Activated CD4-positive, alpha-beta memory T cell treated with anti-CD3 and anti-CD28 coated beads for 36 hours (primary cell): ENCODE data around the gene BMX. TPM values are rescaled to one million over a fixed set of nuclear protein-coding genes. Genes with fewer than 3 reads are reported as not detected.

Source experiments
- CTCF ChIA-PET: fragments of 350-600 bp; sonication (Branson Sonifier 250); formaldehyde crosslinking; loops from one replicate; lab custom pipeline; 2021; ENCODE audit warnings: antibody characterized with exemption, inconsistent platforms; lab: Charles Lee
- POLR2A ChIA-PET: fragments of 350-600 bp; sonication (Branson Sonifier 250); formaldehyde crosslinking; loops from one replicate; lab custom pipeline; 2021; ENCODE audit warnings: antibody characterized with exemption; lab: Charles Lee
- DNase-seq: peaks from one replicate; pipeline ENCODE4 v3.0.0-alpha.2; 2020
- H3K27ac Mint-ChIP-seq: one replicate; pipeline ENCODE4 v1.8.0; 2021; ENCODE audit warnings: mixed read lengths
- H3K27me3 Mint-ChIP-seq: one replicate; pipeline ENCODE4 v1.8.0; 2021; ENCODE audit warnings: mixed read lengths
- H3K36me3 Mint-ChIP-seq: one replicate; pipeline ENCODE4 v1.8.0; 2021; ENCODE audit warnings: mixed read lengths
- H3K4me1 Mint-ChIP-seq: one replicate; pipeline ENCODE4 v1.8.0; 2021; ENCODE audit warnings: low read depth, mixed read lengths
- H3K4me3 Mint-ChIP-seq: one replicate; pipeline ENCODE4 v1.8.0; 2021; ENCODE audit warnings: mild to moderate bottlenecking, mixed read lengths
- H3K9me3 Mint-ChIP-seq: one replicate; pipeline ENCODE4 v1.8.0; 2021; ENCODE audit warnings: mixed read lengths
- intact Hi-C: fragments of 100-400 bp; cut with micrococcal nuclease; formaldehyde crosslinking; loops from one replicate; pipeline ENCODE4 v1.15.1; 2023
- total RNA-seq, 2 experiments: library from RNA; stranded (reverse); gene quantifications; one replicate each; pipeline ENCODE4 v1.2.3, GENCODE V29; 2021

The BMX gene
- total RNA-seq, 2 experiments from 2014 or later: not detected

DNA sequence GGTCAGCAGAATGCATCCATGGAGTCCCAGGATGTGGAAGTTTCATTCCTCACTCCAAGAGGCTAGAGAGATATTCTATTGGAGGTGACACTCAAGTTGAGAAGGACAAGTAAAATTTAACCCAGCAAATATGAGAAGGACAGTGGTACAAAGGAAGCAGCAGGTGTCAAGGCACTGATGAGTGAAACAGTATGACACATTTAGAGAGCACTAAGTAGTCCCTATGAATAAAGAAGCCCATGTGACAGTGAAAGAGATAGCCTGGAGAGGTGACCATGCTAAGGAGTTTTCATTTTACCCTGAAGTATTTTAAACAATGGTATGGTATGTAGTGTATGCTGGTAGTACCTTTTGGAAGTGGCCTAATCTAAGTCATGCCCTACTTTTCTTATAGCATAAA is 9.2 kb downstream of the BMX start:
- H3K9me3 Mint-ChIP-seq: no peaks in the 10 kb centered on the region

DNA sequence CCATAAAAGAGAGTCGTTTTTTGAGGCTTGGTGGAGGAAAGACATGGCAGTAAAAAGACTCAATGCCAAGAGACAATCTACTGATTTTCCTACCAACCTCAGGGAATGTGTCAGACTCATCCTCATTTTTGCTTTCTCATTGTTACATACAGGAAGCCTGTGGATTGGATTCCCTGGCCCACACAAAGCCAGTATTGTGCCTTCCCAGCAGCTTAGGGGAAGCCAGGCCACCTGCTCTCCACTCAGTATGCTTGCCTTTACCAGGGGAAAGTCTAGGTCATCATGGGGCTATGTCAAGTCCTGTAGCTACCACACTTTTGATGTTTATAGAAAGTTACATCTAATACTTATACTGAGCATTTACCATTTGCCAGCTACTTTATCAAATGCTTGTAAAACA is 11.0 kb downstream of the BMX start:
- Mint-ChIP-seq H3K4me3 (no peak overlapping the region), H3K9me3 (no peaks in the 10 kb centered on the region), H3K27ac (no peak overlapping the region), H3K27me3 (no peaks in the 10 kb centered on the region), H3K36me3 (no peaks in the 10 kb centered on the region), H3K4me1 (no peaks in the 10 kb centered on the region)
- intact Hi-C loops: no loop called here
- POLR2A ChIA-PET: no interaction called here
- DNase-seq: no peak
- CTCF ChIA-PET: no interaction called here

More for the DNA sequence above, 9.2 kb downstream of the BMX start:
- no peaks in the 10 kb centered on the region for H3K4me1 Mint-ChIP-seq
- no peak overlapping the region for H3K4me3 Mint-ChIP-seq
- CTCF ChIA-PET: no interaction called here
- H3K27ac Mint-ChIP-seq: no peak overlapping the region
- no peaks in the 10 kb centered on the region for H3K27me3 Mint-ChIP-seq
- POLR2A ChIA-PET: no interaction called here
- no peaks in the 10 kb centered on the region for H3K36me3 Mint-ChIP-seq
- intact Hi-C loops: no loop called here
- DNase-seq: no peak

DNA sequence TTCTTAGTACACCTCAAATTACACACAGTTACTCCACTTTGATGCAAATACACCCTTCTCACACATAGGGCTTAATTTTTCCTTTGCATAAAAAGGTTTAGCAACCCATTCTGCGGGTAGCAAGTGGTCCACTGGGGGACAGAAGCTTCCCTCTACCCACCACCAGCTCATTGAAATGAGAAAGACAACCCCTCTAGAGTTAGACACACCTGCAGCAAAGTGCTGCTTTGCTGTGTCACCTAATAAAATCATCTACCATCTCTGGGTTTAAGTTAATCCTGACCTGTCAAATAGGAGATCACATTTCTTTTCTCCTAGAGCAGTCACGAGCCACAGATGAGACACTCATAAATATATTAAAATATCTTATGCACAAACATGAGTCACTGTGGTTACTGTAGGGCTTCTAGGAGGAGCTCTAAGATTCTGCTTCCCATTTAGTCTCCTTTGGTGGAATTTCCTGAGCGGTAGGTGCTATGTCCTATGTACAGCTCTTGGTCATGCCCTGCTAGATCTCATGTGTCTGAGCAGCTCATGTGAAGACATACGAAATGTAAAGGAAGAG is 11.9 kb downstream of the BMX start:
- no peak overlapping the region for H3K4me3 Mint-ChIP-seq
- DNase-seq: no peak
- no peaks in the 10 kb centered on the region for H3K27me3 Mint-ChIP-seq
- no peaks in the 10 kb centered on the region for H3K36me3 Mint-ChIP-seq
- ChIA-PET CTCF (no interaction called here), POLR2A (no interaction called here)
- intact Hi-C loops: no loop called here
- no peak overlapping the region for H3K27ac Mint-ChIP-seq
- no peaks in the 10 kb centered on the region for H3K4me1 Mint-ChIP-seq
- H3K9me3 Mint-ChIP-seq: no peaks in the 10 kb centered on the region

DNA sequence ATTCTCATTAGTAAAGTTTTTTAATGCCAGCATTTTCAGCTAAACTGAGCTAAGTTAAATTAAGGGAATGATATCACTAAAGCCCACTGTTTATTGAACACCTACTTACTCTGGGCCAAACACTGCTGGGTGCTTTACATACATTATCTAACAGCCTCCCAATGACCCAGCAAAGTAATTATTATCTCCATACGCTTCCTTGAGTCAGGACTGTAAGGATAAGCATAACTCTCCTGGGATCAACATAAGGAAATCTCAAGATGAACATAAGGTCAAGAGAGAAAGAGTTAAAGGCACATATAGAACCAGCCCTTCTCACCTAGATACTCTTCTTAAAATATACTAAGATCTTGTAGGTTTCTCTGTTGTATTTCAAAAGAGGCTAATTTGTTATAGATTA is 13.7 kb downstream of the BMX start:
- Mint-ChIP-seq H3K9me3 (no peaks in the 10 kb centered on the region), H3K27me3 (no peaks in the 10 kb centered on the region), H3K4me1 (no peaks in the 10 kb centered on the region), H3K4me3 (no peak overlapping the region), H3K27ac (no peak overlapping the region), H3K36me3 (no peaks in the 10 kb centered on the region)
- intact Hi-C loops: no loop called here
- DNase-seq: no peak
- CTCF ChIA-PET: no interaction called here
- POLR2A ChIA-PET: no interaction called here

DNA sequence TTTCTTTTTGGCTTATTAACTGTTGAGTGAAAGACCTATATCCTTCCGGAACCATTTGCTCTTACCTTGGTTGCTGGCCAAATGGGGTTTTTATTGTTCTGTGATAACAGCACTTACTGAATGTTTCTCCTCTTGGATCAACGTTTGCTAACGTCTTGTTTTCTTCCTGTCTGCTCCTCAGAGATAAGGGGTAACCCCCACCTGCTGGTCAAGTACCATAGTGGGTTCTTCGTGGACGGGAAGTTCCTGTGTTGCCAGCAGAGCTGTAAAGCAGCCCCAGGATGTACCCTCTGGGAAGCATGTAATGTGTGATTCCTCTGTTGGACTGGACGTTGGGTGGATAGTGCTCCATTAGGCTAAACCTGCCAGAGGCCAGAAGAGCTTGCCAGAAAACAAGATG is 15.3 kb downstream of the BMX start:
- no peak overlapping the region for H3K27ac Mint-ChIP-seq
- intact Hi-C loops: no loop called here

DNA sequence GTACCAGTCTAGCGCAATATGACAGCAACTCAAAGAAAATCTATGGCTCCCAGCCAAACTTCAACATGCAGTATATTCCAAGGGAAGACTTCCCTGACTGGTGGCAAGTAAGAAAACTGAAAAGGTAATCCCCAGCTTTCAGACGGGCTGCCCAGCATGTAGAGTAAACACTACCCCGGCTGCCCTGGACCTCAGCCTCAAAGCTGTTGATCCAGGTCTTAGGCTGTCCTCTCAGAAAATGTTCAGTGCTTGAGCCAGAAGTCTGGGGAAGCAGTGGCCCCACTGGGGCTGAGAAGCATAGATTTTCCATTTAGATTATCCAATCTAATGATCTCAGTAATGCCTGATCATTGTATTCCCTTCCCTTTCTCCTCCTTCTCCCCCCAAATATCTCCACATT is 21.9 kb downstream of the BMX start:
- ChIA-PET POLR2A (no interaction called here), CTCF (no interaction called here)
- intact Hi-C loops: no loop called here
- no peak for DNase-seq
- Mint-ChIP-seq H3K36me3 (no peaks in the 10 kb centered on the region), H3K4me1 (no peaks in the 10 kb centered on the region), H3K4me3 (no peak overlapping the region), H3K27ac (no peak overlapping the region), H3K27me3 (no peaks in the 10 kb centered on the region), H3K9me3 (no peaks in the 10 kb centered on the region)

More for the DNA sequence above, 15.3 kb downstream of the BMX start:
- H3K4me1 Mint-ChIP-seq: no peaks in the 10 kb centered on the region
- DNase-seq: no peak
- no peaks in the 10 kb centered on the region for H3K9me3 Mint-ChIP-seq
- no peak overlapping the region for H3K4me3 Mint-ChIP-seq
- H3K36me3 Mint-ChIP-seq: no peaks in the 10 kb centered on the region
- CTCF ChIA-PET: interaction anchor here (0.7 kb wide), 1 partner anchor 901 kb away, joined by 3 read pairs; no protein-coding TSS in a partner anchor
- H3K27me3 Mint-ChIP-seq: no peaks in the 10 kb centered on the region
- POLR2A ChIA-PET: no interaction called here

DNA sequence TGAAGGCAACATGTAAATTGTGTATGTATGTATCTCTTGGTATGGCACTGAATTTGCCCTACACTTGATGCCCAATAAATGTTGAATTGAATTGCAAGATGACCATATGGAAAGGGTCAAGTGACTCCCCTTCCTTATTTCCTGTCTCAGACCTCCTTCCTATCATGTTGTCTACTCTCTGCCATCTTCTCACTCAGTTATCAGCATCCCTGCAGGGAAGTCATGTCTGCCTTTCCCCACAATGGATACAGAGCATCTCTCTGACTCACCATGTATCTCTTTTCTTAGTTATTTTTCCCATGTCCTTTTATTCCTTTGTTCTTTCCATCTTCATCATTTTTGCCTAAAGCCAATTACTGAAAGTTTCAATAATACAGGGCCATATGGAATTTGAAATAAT is 22.5 kb downstream of the BMX start:
- Mint-ChIP-seq H3K27ac (no peak overlapping the region), H3K4me3 (no peak overlapping the region), H3K9me3 (no peaks in the 10 kb centered on the region), H3K4me1 (no peaks in the 10 kb centered on the region), H3K36me3 (no peaks in the 10 kb centered on the region), H3K27me3 (no peaks in the 10 kb centered on the region)
- intact Hi-C loops: no loop called here
- DNase-seq: no peak
- POLR2A ChIA-PET: no interaction called here
- CTCF ChIA-PET: no interaction called here

DNA sequence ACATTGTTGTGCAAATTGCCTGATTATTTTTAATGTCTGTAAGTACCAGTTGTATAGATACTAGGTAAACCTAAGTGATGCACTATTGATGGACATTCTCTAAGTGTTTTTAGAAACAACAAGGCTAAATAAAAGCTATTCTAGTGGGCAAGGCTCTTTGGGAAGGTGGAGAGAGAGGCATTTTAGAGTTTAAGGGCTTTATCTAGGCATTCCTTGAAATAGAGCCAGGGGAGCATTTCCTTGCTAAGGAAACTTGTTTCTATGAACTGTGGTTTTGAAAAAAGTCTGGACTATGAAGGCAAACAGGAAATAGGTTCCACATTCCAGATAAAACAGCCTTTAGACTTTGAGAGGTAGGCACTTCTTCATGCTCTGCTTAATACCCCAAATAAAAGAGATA is 23.8 kb downstream of the BMX start:
- Mint-ChIP-seq H3K4me3 (no peak overlapping the region), H3K4me1 (no peaks in the 10 kb centered on the region), H3K27ac (no peak overlapping the region), H3K9me3 (no peaks in the 10 kb centered on the region), H3K36me3 (no peaks in the 10 kb centered on the region), H3K27me3 (no peaks in the 10 kb centered on the region)
- POLR2A ChIA-PET: no interaction called here
- intact Hi-C loops: no loop called here
- DNase-seq: no peak
- CTCF ChIA-PET: no interaction called here

DNA sequence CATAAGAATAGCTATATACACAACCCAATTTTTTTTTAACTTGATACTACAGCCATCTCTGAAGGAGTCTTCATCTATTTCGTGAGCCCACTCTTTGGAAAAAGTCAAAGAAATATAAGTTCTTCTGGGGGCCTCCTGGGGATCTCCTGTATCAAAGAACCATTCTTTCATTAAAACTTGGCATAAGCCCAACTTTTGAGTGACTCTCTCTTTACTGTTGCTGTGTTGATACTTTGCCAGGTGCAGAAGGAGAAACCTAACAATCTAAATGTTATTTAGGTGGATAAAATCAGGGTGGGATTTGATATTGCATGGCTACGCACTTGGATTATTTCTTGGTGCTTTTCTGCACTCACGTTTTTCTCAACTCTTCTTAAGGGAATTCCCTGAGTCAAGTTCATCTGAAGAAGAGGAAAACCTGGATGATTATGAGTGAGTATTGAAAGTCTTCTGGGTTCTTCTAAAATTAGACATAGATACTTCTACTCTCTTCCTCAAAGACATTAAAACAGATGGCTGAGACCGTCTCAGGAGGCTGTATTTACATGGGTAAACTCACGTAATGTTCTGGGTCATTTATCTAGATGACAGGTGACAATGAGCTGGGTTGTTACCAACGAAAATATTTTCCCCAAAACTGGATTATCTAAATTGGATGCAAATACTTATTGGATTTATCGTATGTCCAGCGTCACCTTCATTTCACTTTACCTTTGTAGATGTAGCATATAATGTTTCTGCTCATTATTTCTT is 25.2 kb downstream of the BMX start:
- ChIA-PET POLR2A (no interaction called here), CTCF (no interaction called here)
- Mint-ChIP-seq H3K4me3 (no peak overlapping the region), H3K36me3 (no peaks in the 10 kb centered on the region), H3K4me1 (no peaks in the 10 kb centered on the region), H3K27ac (no peak overlapping the region), H3K9me3 (no peaks in the 10 kb centered on the region), H3K27me3 (no peaks in the 10 kb centered on the region)
- intact Hi-C loops: no loop called here
- DNase-seq: no peak

DNA sequence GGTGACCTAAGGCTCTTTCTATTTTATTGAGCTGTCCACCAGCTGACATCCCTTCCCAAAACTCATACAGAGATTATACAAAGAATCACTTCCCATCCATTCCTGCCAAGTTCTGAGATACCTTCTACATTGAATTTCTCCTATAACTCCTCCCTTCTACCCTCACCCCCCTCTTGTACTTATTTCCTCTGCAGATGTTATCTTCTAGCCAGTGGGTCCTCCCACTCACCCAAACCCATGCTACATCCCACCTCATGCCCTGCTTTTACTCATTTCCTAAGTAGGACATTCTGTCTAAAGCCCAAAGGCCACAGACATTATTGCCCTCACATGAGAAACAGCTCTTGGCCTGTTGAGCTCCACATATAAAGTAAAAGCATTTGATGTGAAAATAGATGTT is 28.6 kb downstream of the BMX start:
- H3K4me3 Mint-ChIP-seq: no peak overlapping the region
- POLR2A ChIA-PET: no interaction called here

DNA sequence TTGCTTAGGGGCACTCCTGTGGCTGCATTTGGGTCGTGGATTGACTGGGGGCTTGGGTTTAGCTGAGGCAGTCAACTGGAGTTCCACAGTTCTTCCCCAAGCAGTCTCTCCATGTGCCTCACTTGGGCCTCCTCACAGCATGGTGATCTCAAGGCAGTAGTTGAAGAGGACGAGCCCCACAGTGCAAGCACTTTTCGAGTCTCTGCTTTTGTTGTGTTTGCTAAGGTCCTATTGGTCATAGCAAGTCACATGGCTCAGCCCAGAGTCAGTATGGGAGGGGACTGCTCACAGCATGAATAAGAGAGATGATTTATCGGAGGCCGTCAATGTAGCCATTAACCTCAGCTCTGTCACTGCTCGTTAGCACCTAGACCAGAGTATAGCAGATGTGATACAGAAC is 29.7 kb downstream of the BMX start:
- no peak overlapping the region for H3K27ac Mint-ChIP-seq
- intact Hi-C loops: no loop called here
- no peaks in the 10 kb centered on the region for H3K4me1 Mint-ChIP-seq
- no peaks in the 10 kb centered on the region for H3K36me3 Mint-ChIP-seq
- no peaks in the 10 kb centered on the region for H3K27me3 Mint-ChIP-seq
- ChIA-PET CTCF (no interaction called here), POLR2A (no interaction called here)
- H3K4me3 Mint-ChIP-seq: no peak overlapping the region
- DNase-seq: no peak
- H3K9me3 Mint-ChIP-seq: no peaks in the 10 kb centered on the region

More for the DNA sequence above, 28.6 kb downstream of the BMX start:
- no peaks in the 10 kb centered on the region for H3K36me3 Mint-ChIP-seq
- H3K9me3 Mint-ChIP-seq: no peaks in the 10 kb centered on the region
- H3K27ac Mint-ChIP-seq: no peak overlapping the region
- DNase-seq: no peak
- H3K27me3 Mint-ChIP-seq: no peaks in the 10 kb centered on the region
- CTCF ChIA-PET: no interaction called here
- intact Hi-C loops: no loop called here
- no peaks in the 10 kb centered on the region for H3K4me1 Mint-ChIP-seq

DNA sequence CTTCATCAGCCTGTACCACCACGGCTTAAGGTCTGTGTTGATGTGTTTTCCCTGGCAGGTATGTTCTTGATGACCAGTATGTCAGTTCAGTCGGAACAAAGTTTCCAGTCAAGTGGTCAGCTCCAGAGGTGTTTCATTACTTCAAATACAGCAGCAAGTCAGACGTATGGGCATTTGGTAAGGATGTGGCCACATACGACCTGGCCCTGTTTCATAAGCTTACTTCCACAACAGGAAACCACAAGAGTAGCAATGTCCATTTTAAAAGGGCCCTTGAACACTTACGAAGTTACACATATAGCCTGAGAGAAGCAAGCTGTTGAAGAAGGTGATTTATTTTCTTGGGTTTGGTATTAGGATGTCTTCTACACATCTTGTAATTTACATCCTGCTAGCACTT is 46.1 kb downstream of the BMX start:
- intact Hi-C loops: no loop called here
- CTCF ChIA-PET: no interaction called here
- Mint-ChIP-seq H3K36me3 (no peaks in the 10 kb centered on the region), H3K4me3 (no peak overlapping the region), H3K4me1 (no peaks in the 10 kb centered on the region), H3K27ac (no peak overlapping the region), H3K9me3 (no peaks in the 10 kb centered on the region), H3K27me3 (no peaks in the 10 kb centered on the region)
- no peak for DNase-seq
- POLR2A ChIA-PET: no interaction called here

DNA sequence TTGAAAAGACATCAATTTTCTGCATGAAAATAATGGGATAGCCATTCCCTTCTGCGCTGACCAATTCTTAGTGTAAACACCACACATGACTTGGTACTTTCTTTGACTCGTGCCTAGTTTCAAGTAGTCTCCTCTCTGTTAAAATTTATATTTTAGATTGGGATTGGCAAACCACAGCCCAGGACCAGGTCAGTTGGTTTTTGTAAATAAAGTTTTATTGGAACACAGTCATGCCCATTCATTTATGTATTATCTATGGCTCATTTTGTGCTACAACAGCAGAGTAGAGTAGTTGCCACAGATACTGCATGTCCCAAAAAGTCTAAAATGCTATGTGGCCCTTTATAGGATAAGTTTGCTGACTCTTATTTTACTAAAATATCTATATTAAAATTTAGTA is 46.7 kb downstream of the BMX start:
- no peak overlapping the region for H3K4me3 Mint-ChIP-seq
- no peak for DNase-seq
- intact Hi-C loops: no loop called here
- no peaks in the 10 kb centered on the region for H3K9me3 Mint-ChIP-seq
- H3K27ac Mint-ChIP-seq: no peak overlapping the region
- ChIA-PET CTCF (no interaction called here), POLR2A (no interaction called here)
- H3K27me3 Mint-ChIP-seq: no peaks in the 10 kb centered on the region
- H3K4me1 Mint-ChIP-seq: no peaks in the 10 kb centered on the region
- H3K36me3 Mint-ChIP-seq: no peaks in the 10 kb centered on the region
